Uterus (tissue), 4 donors: Measurements from ENCODE around the gene AMBRA1. TPM values are rescaled to one million over a fixed set of nuclear protein-coding genes. Genes with fewer than 3 reads are reported as not detected.

Experiments used
- DNase-seq, 2 donors: peaks; one replicate each; pipeline ENCODE4 v3.0.0-alpha.2; 2019 to 2020
- H3K27ac ChIP-seq, 2 donors: fragments of 200-600 bp; sonication (generic); 1 replicate in 1 of 2; 2 replicates in 1 of 2; pipeline ENCODE4 v1.5.1; 2016 to 2018
- H3K27me3 ChIP-seq, 2 donors: fragments of 200-600 bp; sonication (generic); one replicate each; pipeline ENCODE4 v1.5.1; 2018 to 2019; ENCODE audit warnings: control low read depth in 1 of 2
- H3K36me3 ChIP-seq, 2 donors: fragments of 200-600 bp; sonication (generic); one replicate each; pipeline ENCODE4 v1.5.1; 2019; ENCODE audit warnings: control low read depth in 1 of 2
- H3K4me1 ChIP-seq, 2 donors: fragments of 200-600 bp; sonication (generic); one replicate each; pipeline ENCODE4 v1.5.1; 2018 to 2019; ENCODE audit warnings: control low read depth in 1 of 2
- H3K4me3 ChIP-seq, 2 donors: fragments of 200-600 bp; sonication (generic); 1 replicate in 1 of 2; 2 replicates in 1 of 2; pipeline ENCODE4 v1.5.1; 2018 to 2019; ENCODE audit warnings: mild to moderate bottlenecking in 1 of 2
- H3K9me3 ChIP-seq, 2 donors: fragments of 200-600 bp; sonication (generic); one replicate each; pipeline ENCODE4 v1.5.1; 2019; ENCODE audit warnings: control low read depth in 1 of 2
- CTCF ChIP-seq, 4 experiments: fragments of 200-600 bp in 2 of 4; fragments of 450-650 bp in 2 of 4; sonication (generic) in 2 of 4; IDR thresholded peaks; one replicate each; pipeline ENCODE4 v1.5.1; 2016 to 2019; ENCODE audit warnings: antibody characterized with exemption in 4 of 4, mild to moderate bottlenecking in 2 of 4, moderate library complexity in 1 of 4
- POLR2A ChIP-seq, 2 donors: fragments of 450-650 bp; IDR thresholded peaks; one replicate each; pipeline ENCODE4 v1.6.1; 2016; ENCODE audit warnings: antibody characterized with exemption in 2 of 2, mild to moderate bottlenecking in 1 of 2, moderate library complexity in 1 of 2
- intact Hi-C: fragments of 100-400 bp; cut with DNase I; formaldehyde crosslinking; loops from one replicate; pipeline ENCODE4 v1.15.1; 2023; ENCODE audit warnings: low total_unique reads
- total RNA-seq, 4 donors: library from RNA; depleted of rRNA in 3 of 4; stranded (reverse); fragments of >200 nt in 3 of 4; gene quantifications; one replicate each; pipeline versions ENCODE4 v1.1.0 to v1.2.4, GENCODE V29; 2014 to 2023
- donor health status: DM: yes; HTN: yes; CAD: no.

Gene AMBRA1
- total RNA-seq, 4 donors from 2014 or later, result 22.6 to 55.3 (median 41.4) TPM

- peak; percentile 30 to 39 for DNase-seq
- no peaks in the 10 kb centered on the region for H3K36me3 ChIP-seq
- no peaks in the 10 kb centered on the region for H3K9me3 ChIP-seq
- peaks cover 0 to 4% of the 10 kb centered on the region in 2 donors for H3K4me1 ChIP-seq
- no peaks in the 10 kb centered on the region for H3K27me3 ChIP-seq
- no peak for TF ChIP-seq CTCF (IDR thresholded peaks at IDR 0.05)
- no peak for TF ChIP-seq POLR2A (IDR thresholded peaks at IDR 0.05)
- no peak overlapping the region for H3K4me3 ChIP-seq
- intact Hi-C loops, result no loop called here
- peak overlapping the region; percentile 63 to 78 for H3K27ac ChIP-seq
Measured at GRCh38 chr11:46599340-46600193, 5.7 kb upstream of the AMBRA1 start.

- H3K9me3 ChIP-seq, result no peaks in the 10 kb centered on the region
- H3K4me1 ChIP-seq, result peaks cover 1 to 4% of the 10 kb centered on the region in 2 donors
- H3K4me3 ChIP-seq, result no peak overlapping the region
- TF ChIP-seq CTCF (IDR thresholded peaks at IDR 0.05) (no peak), POLR2A (IDR thresholded peaks at IDR 0.05) (no peak)
- H3K27ac ChIP-seq, result no peak overlapping the region
- no peak for DNase-seq
- H3K36me3 ChIP-seq, result no peaks in the 10 kb centered on the region
- H3K27me3 ChIP-seq, result no peaks in the 10 kb centered on the region
- intact Hi-C loops, result no loop called here
Measured at GRCh38 chr11:46597609-46598219, 3.9 kb upstream of the AMBRA1 start.

- Histone ChIP-seq H3K4me3 (no peak overlapping the region), H3K27me3 (no peaks in the 10 kb centered on the region), H3K9me3 (no peaks in the 10 kb centered on the region), H3K27ac (no peak overlapping the region), H3K4me1 (peaks cover 4 to 7% of the 10 kb centered on the region in 2 donors), H3K36me3 (no peaks in the 10 kb centered on the region)
- TF ChIP-seq CTCF (IDR thresholded peaks at IDR 0.05) (no peak), POLR2A (IDR thresholded peaks at IDR 0.05) (no peak)
- DNase-seq, result no peak
- intact Hi-C loops, result no loop called here
Measured at GRCh38 chr11:46597155-46597554, 3.3 kb upstream of the AMBRA1 start.

GRCh38 chr11:46594785-46595184 lies 962 bp upstream of the AMBRA1 start:
- Histone ChIP-seq H3K36me3 (no peaks in the 10 kb centered on the region), H3K4me3 (no peak overlapping the region), H3K27ac (no peak overlapping the region), H3K4me1 (peaks cover 0 to 12% of the 10 kb centered on the region in 2 donors), H3K27me3 (no peaks in the 10 kb centered on the region), H3K9me3 (no peaks in the 10 kb centered on the region)
- intact Hi-C loops, result no loop called here
- TF ChIP-seq POLR2A (IDR thresholded peaks at IDR 0.05) (no peak), CTCF (IDR thresholded peaks at IDR 0.05) (no peak)
- no peak for DNase-seq

- Histone ChIP-seq H3K4me3 (peak overlapping the region; percentile 91 to 99), H3K9me3 (no peaks in the 10 kb centered on the region), H3K36me3 (no peaks in the 10 kb centered on the region), H3K4me1 (peaks cover 0 to 12% of the 10 kb centered on the region in 2 donors), H3K27me3 (no peaks in the 10 kb centered on the region), H3K27ac (peak overlapping the region; percentile 85 to 90)
- TF ChIP-seq POLR2A (IDR thresholded peaks at IDR 0.05) (no peak), CTCF (IDR thresholded peaks at IDR 0.05) (no peak)
- no peak for DNase-seq
- intact Hi-C loops, result no loop called here
Measured at GRCh38 chr11:46594374-46594700, 514 bp upstream of the AMBRA1 start.
